SK-N-SH treated with all-trans-retinoic acid at 6 μM for 48 hours (cell line): ENCODE data around the gene PFKFB2.

Experiments used
- ATAC-seq: fragments of 200-7000 bp; cut with Tn5 transposase; 3 replicates; pipeline ENCODE4 v1.9.1; 2020; ENCODE audit warnings: mild to moderate bottlenecking, moderate library complexity
- ARNTL ChIP-seq: fragments of 450-650 bp; formaldehyde crosslinking; IDR thresholded peaks from 2 replicates; pipeline ENCODE4 v1.5.0; 2020; ENCODE audit warnings: low read depth, mild to moderate bottlenecking, moderate library complexity, borderline replicate concordance
- CREB5 ChIP-seq: fragments of 250-450 bp; sonication (Bioruptor Pico); IDR thresholded peaks from 2 replicates; pipeline ENCODE4 v1.5.1; 2020; ENCODE audit warnings: low read depth, mild to moderate bottlenecking, moderate library complexity
- CSRNP3 ChIP-seq: fragments of 250-450 bp; sonication (Bioruptor Pico); IDR thresholded peaks from 2 replicates; pipeline ENCODE4 v1.5.1; 2021; ENCODE audit warnings: mild to moderate bottlenecking, moderate library complexity
- ESRRG ChIP-seq: fragments of 250-450 bp; sonication (Bioruptor Pico); IDR thresholded peaks from 2 replicates; pipeline ENCODE4 v1.6.1; 2021; ENCODE audit warnings: mild to moderate bottlenecking
- GLIS3 ChIP-seq: fragments of 250-450 bp; sonication (Bioruptor Pico); IDR thresholded peaks from 2 replicates; pipeline ENCODE4 v1.5.0; 2020; ENCODE audit warnings: mild to moderate bottlenecking, moderate library complexity
- ISL1 ChIP-seq: fragments of 250-450 bp; sonication (Bioruptor Pico); IDR thresholded peaks from 2 replicates; pipeline ENCODE4 v2.1.2; 2022; ENCODE audit warnings: mild to moderate bottlenecking, moderate library complexity
- OSR1 ChIP-seq: fragments of 250-450 bp; sonication (Bioruptor Pico); IDR thresholded peaks from 2 replicates; pipeline ENCODE4 v1.8.0; 2022; ENCODE audit warnings: moderate library complexity, mild to moderate bottlenecking, inconsistent platforms
- PATZ1 ChIP-seq: fragments of 250-450 bp; sonication (Bioruptor Pico); IDR thresholded peaks from 2 replicates; pipeline ENCODE4 v1.8.0; 2020; ENCODE audit warnings: mild to moderate bottlenecking, moderate library complexity, borderline replicate concordance
- POU6F1 ChIP-seq: fragments of 250-450 bp; sonication (Bioruptor Pico); IDR thresholded peaks from 2 replicates; pipeline ENCODE4 v1.8.0; 2021; ENCODE audit warnings: low read depth, mild to moderate bottlenecking, moderate library complexity, borderline replicate concordance
- PPARA ChIP-seq: fragments of 250-450 bp; sonication (Bioruptor Pico); IDR thresholded peaks from 2 replicates; pipeline ENCODE4 v1.5.0; 2020; ENCODE audit warnings: mild to moderate bottlenecking, borderline replicate concordance
- RARB ChIP-seq: fragments of 250-450 bp; sonication (Bioruptor Pico); IDR thresholded peaks from 2 replicates; pipeline ENCODE4 v1.8.0; 2021; ENCODE audit warnings: mild to moderate bottlenecking, moderate library complexity
- SNAI2 ChIP-seq: fragments of 250-450 bp; sonication (Bioruptor Pico); IDR thresholded peaks from 2 replicates; pipeline ENCODE4 v1.5.0; 2020; ENCODE audit warnings: mild to moderate bottlenecking, moderate library complexity
- TCF4 ChIP-seq: fragments of 250-450 bp; sonication (Bioruptor Pico); IDR thresholded peaks from 2 replicates; pipeline ENCODE4 v1.8.0; 2021; ENCODE audit warnings: mild to moderate bottlenecking, moderate library complexity, borderline replicate concordance
- TOX ChIP-seq: fragments of 250-450 bp; sonication (Bioruptor Pico); IDR thresholded peaks from 2 replicates; pipeline ENCODE4 v1.8.0; 2021; ENCODE audit warnings: mild to moderate bottlenecking, moderate library complexity, borderline replicate concordance
- TSHZ2 ChIP-seq: fragments of 250-450 bp; sonication (Bioruptor Pico); IDR thresholded peaks from 2 replicates; pipeline ENCODE4 v1.5.0; 2020; ENCODE audit warnings: mild to moderate bottlenecking, moderate library complexity
- ZC3H10 ChIP-seq: fragments of 250-450 bp; sonication (Bioruptor Pico); IDR thresholded peaks from 2 replicates; pipeline ENCODE4 v1.5.1; 2021; ENCODE audit warnings: mild to moderate bottlenecking, moderate library complexity
- ZFP30 ChIP-seq: fragments of 450-650 bp; formaldehyde crosslinking; IDR thresholded peaks from 2 replicates; pipeline ENCODE4 v1.5.0; 2022; ENCODE audit warnings: mild to moderate bottlenecking, moderate library complexity
- ZNF565 ChIP-seq: fragments of 450-650 bp; formaldehyde crosslinking; conservative IDR thresholded peaks from 2 replicates; pipeline ENCODE4 v1.5.0; 2020; ENCODE audit warnings: low read depth, mild to moderate bottlenecking, moderate library complexity
- ZNF70 ChIP-seq: fragments of 450-650 bp; formaldehyde crosslinking; IDR thresholded peaks from 2 replicates; pipeline ENCODE4 v1.5.0; 2020; ENCODE audit warnings: mild to moderate bottlenecking, moderate library complexity

PFKFB2 gene

GRCh38 chr1:207015791-207016190 lies 37.3 kb upstream of the PFKFB2 start:
- TF ChIP-seq ZNF70 (no peak), ZC3H10 (CRISPR knock-in tag) (no peak), ZNF565 (CRISPR knock-in tag) (no peak), RARB (CRISPR knock-in tag) (no peak), POU6F1 (CRISPR knock-in tag) (no peak)
- no peak for ATAC-seq

GRCh38 chr1:207017615-207018559 lies 35.2 kb upstream of the PFKFB2 start:
- TF ChIP-seq PPARA (no peak), CSRNP3 (CRISPR knock-in tag) (no peak), ZNF565 (CRISPR knock-in tag) (no peak), PATZ1 (no peak), GLIS3 (CRISPR knock-in tag) (no peak), RARB (CRISPR knock-in tag) (no peak), TSHZ2 (CRISPR knock-in tag) (no peak), ISL1 (CRISPR knock-in tag) (no peak), ESRRG (no peak), OSR1 (CRISPR knock-in tag) (no peak), ZFP30 (CRISPR knock-in tag) (no peak), SNAI2 (CRISPR knock-in tag) (no peak), ARNTL (CRISPR knock-in tag) (no peak), ZC3H10 (CRISPR knock-in tag) (no peak), CREB5 (no peak), TCF4 (CRISPR knock-in tag) (no peak), TOX (CRISPR knock-in tag) (no peak)
- ATAC-seq = 0 out of 3 replicates have a peak, but pooled peaks have one; percentile 9

- no peak for TF ChIP-seq ARNTL (CRISPR knock-in tag)
- TF ChIP-seq POU6F1 (CRISPR knock-in tag) = no peak
- no peak for TF ChIP-seq PPARA
- TF ChIP-seq CSRNP3 (CRISPR knock-in tag) = no peak
- no peak for TF ChIP-seq ZNF70
- ATAC-seq = no peak
Measured at GRCh38 chr1:207018707-207019106, 34.4 kb upstream of the PFKFB2 start.
